Parietal lobe (tissue), 2 donors: Measurements from ENCODE around the gene UBR2. TPM values are rescaled to one million over a fixed set of nuclear protein-coding genes. Genes with fewer than 3 reads are reported as not detected.

Experiments used
- small RNA-seq: library from RNA; depleted of rRNA; stranded (forward); fragments of <200 nt; gene quantifications from one replicate; pipeline ENCODE3, GENCODE V24; 2014; ENCODE audit warnings: low replicate concordance
- total RNA-seq: library from RNA; depleted of rRNA; stranded (reverse); fragments of >200 nt; gene quantifications from one replicate; pipeline ENCODE4 v1.2.3, GENCODE V29; 2014

The UBR2 gene
- total RNA-seq = 46.6 TPM

GRCh38 chr6:42563697-42564505 is at the start of gene UBR2:
UBR2 (plus strand) TSS chr6:42564029; CDS start chr6:42564320, 291 bp downstream.

GRCh38 chr6:42722497-42722896 is 158.7 kb downstream of the UBR2 start, which contains the start of gene PRPH2:
PRPH2 (minus strand) TSS chr6:42722597; CDS start chr6:42722334, 263 bp downstream.

Small RNA genes lying within 50 kb of the gene (small RNA-seq; reads per million reads assigned to genes)
- not detected for gene RNU6-890P

Other genes starting within 250 kb of the UBR2 start
- gene TRERF1, start 112.1 kb upstream of the UBR2 start, total RNA-seq = 7.5 TPM
- 5.3 TPM for gene PRPH2, start 158.6 kb downstream of the UBR2 start, total RNA-seq
- gene TBCC, start 182.1 kb downstream of the UBR2 start, total RNA-seq = 45.1 TPM
- 36.0 TPM for gene BICRAL, start 218.0 kb downstream of the UBR2 start, total RNA-seq